SU-DHL-6 (cell line): Measurements from ENCODE around the gene FBN1.

Source experiments
- CTCF ChIP-seq: fragments of 200-600 bp; sonication (generic); IDR thresholded peaks from one replicate; pipeline ENCODE4 v1.5.1; 2017; ENCODE audit warnings: antibody characterized with exemption, mild to moderate bottlenecking, low read length, moderate library complexity; ENCODE audit not compliant: insufficient read depth, poor library complexity, severe bottlenecking
- EZH2phosphoT487 ChIP-seq: fragments of 200-600 bp; sonication (generic), shearing (Covaris generic); conservative IDR thresholded peaks from 2 replicates; pipeline ENCODE4 v1.6.1; 2018; ENCODE audit warnings: mild to moderate bottlenecking, antibody characterized with exemption, low read length, moderate library complexity, mixed read lengths

GRCh38 chr15:48530528-48530927 lies 115.0 kb downstream of the FBN1 start:
- TF ChIP-seq CTCF (no peak), EZH2phosphoT487 (no peak)
